Immature natural killer cell (primary cell): ENCODE measurements around the gene ABR. TPM values are rescaled to one million over a fixed set of nuclear protein-coding genes. Genes with fewer than 3 reads are reported as not detected.

Experiments used
- DNase-seq, 3 donors: peaks; one replicate each; pipeline ENCODE4 v3.0.0; 2022; ENCODE audit warnings: mixed read lengths in 1 of 3
- H3K27ac Mint-ChIP-seq, 6 donors: one replicate each; pipeline ENCODE4 v1.8.0; 2020; ENCODE audit warnings: mixed read lengths in 6 of 6, mild to moderate bottlenecking in 5 of 6, inconsistent platforms in 4 of 6, moderate library complexity in 3 of 6
- H3K27me3 Mint-ChIP-seq, 3 donors: one replicate each; pipeline ENCODE4 v1.8.0; 2020 to 2021; ENCODE audit warnings: low read depth in 3 of 3, mild to moderate bottlenecking in 3 of 3, mixed read lengths in 3 of 3, moderate library complexity in 3 of 3, inconsistent platforms in 1 of 3
- H3K36me3 Mint-ChIP-seq, 3 donors: one replicate each; pipeline ENCODE4 v1.8.0; 2020; ENCODE audit warnings: mixed read lengths in 3 of 3, inconsistent platforms in 2 of 3, mild to moderate bottlenecking in 2 of 3
- H3K4me1 Mint-ChIP-seq, 2 donors: one replicate each; pipeline ENCODE4 v1.8.0; 2020; ENCODE audit warnings: inconsistent platforms in 2 of 2, mild to moderate bottlenecking in 2 of 2, mixed read lengths in 2 of 2, moderate library complexity in 1 of 2
- H3K4me3 Mint-ChIP-seq, 5 donors: one replicate each; pipeline ENCODE4 v1.8.0; 2020; ENCODE audit warnings: mild to moderate bottlenecking in 5 of 5, mixed read lengths in 5 of 5, inconsistent platforms in 3 of 5, moderate library complexity in 3 of 5
- H3K9me3 Mint-ChIP-seq, 6 donors: one replicate each; pipeline ENCODE4 v1.8.0; 2020; ENCODE audit warnings: mild to moderate bottlenecking in 6 of 6, mixed read lengths in 6 of 6, inconsistent platforms in 4 of 6, moderate library complexity in 3 of 6
- polyA plus RNA-seq, 3 donors: library from polyadenylated mRNA; unstranded; fragments of 300-500 nt; fragmentation: Illumina TruSeq; gene quantifications; one replicate each; pipeline ENCODE4 v1.2.3, GENCODE V29; 2021

The ABR gene
- polyA plus RNA-seq: 10 to 100 TPM; 11.2 to 36.2 (median 14.8) TPM

GRCh38 chr17:1179818-1180742 lies at the start of gene ABR:
TSS of gene ABR (minus strand) at chr17:1179981. CDS start at chr17:1179727, 254 bp downstream.
- Mint-ChIP-seq H3K4me3 (peak within 1 kb of the TSS; percentile 64 to 83 (median 75)), H3K9me3 (no peaks in the 10 kb centered on the region), H3K4me1 (peaks cover 20 to 22% of the 10 kb centered on the region in 2 donors), H3K36me3 (no peaks in the 10 kb centered on the region), H3K27me3 (peaks cover 0 to 4% (median 2%) of the 10 kb centered on the region in 3 donors), H3K27ac (peak within 1 kb of the TSS in 2 of 6 donors; percentile 46 to 48)
- DNase-seq: peak; percentile 60 to 65 (median 63)

GRCh38 chr17:1229349-1229899 lies 49.6 kb upstream of the ABR start:
- H3K4me3 Mint-ChIP-seq: peak overlapping the region; percentile 57 to 79 (median 70)
- H3K27me3 Mint-ChIP-seq: peaks cover 7 to 26% (median 12%) of the 10 kb centered on the region in 3 donors
- no peaks in the 10 kb centered on the region for H3K9me3 Mint-ChIP-seq
- H3K4me1 Mint-ChIP-seq: peaks cover 22 to 29% of the 10 kb centered on the region in 2 donors
- no peaks in the 10 kb centered on the region for H3K36me3 Mint-ChIP-seq
- DNase-seq: peak; percentile 42 to 55 (median 51)
- no peak overlapping the region for H3K27ac Mint-ChIP-seq

GRCh38 chr17:1228781-1229348 lies 49.1 kb upstream of the ABR start:
- DNase-seq: peak; percentile 14 to 17 (median 16)
- H3K27ac Mint-ChIP-seq: no peak overlapping the region
- peak overlapping the region in 1 of 5 donors; percentile 83 for H3K4me3 Mint-ChIP-seq
- H3K27me3 Mint-ChIP-seq: peaks cover 7 to 24% (median 12%) of the 10 kb centered on the region in 3 donors
- H3K36me3 Mint-ChIP-seq: no peaks in the 10 kb centered on the region
- H3K9me3 Mint-ChIP-seq: no peaks in the 10 kb centered on the region
- H3K4me1 Mint-ChIP-seq: peaks cover 22 to 29% of the 10 kb centered on the region in 2 donors

DNA sequence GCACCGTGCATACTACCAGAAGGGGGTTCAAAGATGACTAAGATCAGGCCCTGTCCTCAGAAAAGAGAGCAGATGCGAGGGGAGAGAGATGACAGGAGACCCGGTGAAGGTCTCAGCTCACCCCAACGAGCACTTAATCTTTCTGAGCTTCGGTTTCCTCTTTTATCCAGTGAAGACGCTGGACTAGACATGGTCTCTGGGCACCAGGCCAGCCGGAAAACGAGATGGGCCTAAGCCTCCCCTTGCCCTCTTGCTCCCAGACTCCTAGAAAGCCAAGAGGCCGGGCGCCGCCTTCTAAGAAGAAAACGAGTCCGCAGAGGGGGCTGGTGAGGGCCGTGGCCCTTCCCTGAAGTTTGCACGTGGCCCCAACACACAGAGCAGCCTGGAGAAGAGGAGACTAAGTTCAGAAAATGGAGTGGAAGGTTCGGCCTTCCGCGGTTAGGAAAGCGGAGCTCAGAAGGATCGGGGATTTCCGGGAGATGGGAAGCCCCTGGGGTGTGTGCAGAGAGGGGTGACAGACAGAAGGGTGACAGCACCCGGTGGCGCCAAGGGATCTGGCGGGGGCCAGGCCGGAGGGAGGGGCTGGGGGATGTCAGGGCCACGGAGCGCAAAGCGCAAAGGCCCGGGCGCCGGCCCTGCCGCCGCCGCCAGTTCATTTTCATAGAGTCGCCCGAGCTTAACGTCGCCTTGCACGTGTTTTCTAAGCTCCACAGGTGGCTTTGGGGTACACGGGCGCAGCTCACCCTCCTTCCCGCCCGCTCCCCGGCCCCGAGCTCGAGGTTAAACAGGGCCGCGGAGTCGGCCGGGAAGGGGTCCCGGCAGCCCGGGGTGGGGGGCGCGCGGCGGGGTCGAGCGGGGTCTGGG lies 48.4 kb upstream of the ABR start:
- Mint-ChIP-seq H3K27ac (peak overlapping the region in 5 of 6 donors; percentile 45 to 92 (median 80)), H3K4me1 (peaks cover 22 to 29% of the 10 kb centered on the region in 2 donors), H3K9me3 (no peaks in the 10 kb centered on the region), H3K4me3 (peak overlapping the region; percentile 83 to 91 (median 88)), H3K27me3 (peaks cover 7 to 22% (median 14%) of the 10 kb centered on the region in 3 donors), H3K36me3 (no peaks in the 10 kb centered on the region)
- DNase-seq: peak; percentile 18 to 58 (median 35)

GRCh38 chr17:1227365-1227764 lies 47.6 kb upstream of the ABR start:
- peaks cover 22 to 29% of the 10 kb centered on the region in 2 donors for H3K4me1 Mint-ChIP-seq
- peak overlapping the region in 2 of 6 donors; percentile 61 to 80 for H3K27ac Mint-ChIP-seq
- H3K4me3 Mint-ChIP-seq: peak overlapping the region; percentile 83 to 91 (median 88)
- H3K9me3 Mint-ChIP-seq: no peaks in the 10 kb centered on the region
- peaks cover 7 to 21% (median 11%) of the 10 kb centered on the region in 3 donors for H3K27me3 Mint-ChIP-seq
- DNase-seq: no peak
- no peaks in the 10 kb centered on the region for H3K36me3 Mint-ChIP-seq

DNA sequence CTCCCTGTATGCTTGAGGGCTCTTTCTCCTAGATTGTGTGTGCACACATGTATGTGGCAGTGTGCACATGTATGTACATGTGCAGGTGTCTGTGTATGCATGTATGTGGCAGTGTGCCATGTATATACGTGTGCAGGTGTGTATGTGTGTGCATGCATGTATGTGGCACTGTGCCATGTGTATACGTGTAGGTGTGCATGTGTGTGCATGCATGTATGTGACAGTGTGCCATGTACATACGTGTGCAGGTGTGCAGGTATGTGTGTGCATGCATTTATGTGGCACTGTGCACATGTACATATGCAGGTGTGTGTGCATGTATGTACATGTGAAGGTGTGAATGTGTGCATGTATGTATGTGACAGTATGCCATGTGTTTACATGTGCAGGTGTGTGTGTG lies 46.5 kb upstream of the ABR start:
- Mint-ChIP-seq H3K4me3 (no peak overlapping the region), H3K27me3 (peaks cover 3 to 14% (median 13%) of the 10 kb centered on the region in 3 donors), H3K4me1 (peaks cover 22 to 23% of the 10 kb centered on the region in 2 donors), H3K9me3 (no peaks in the 10 kb centered on the region), H3K27ac (no peak overlapping the region), H3K36me3 (no peaks in the 10 kb centered on the region)
- no peak for DNase-seq

GRCh38 chr17:1224330-1224729 lies 44.5 kb upstream of the ABR start:
- no peaks in the 10 kb centered on the region for H3K36me3 Mint-ChIP-seq
- H3K9me3 Mint-ChIP-seq: no peaks in the 10 kb centered on the region
- DNase-seq: no peak
- H3K27ac Mint-ChIP-seq: no peak overlapping the region
- no peak overlapping the region for H3K4me3 Mint-ChIP-seq
- peaks cover 3 to 10% (median 8%) of the 10 kb centered on the region in 3 donors for H3K27me3 Mint-ChIP-seq
- peaks cover 16 to 17% of the 10 kb centered on the region in 2 donors for H3K4me1 Mint-ChIP-seq

GRCh38 chr17:1223662-1224061 lies 43.9 kb upstream of the ABR start:
- Mint-ChIP-seq H3K4me3 (no peak overlapping the region), H3K27ac (no peak overlapping the region), H3K4me1 (peaks cover 16 to 17% of the 10 kb centered on the region in 2 donors), H3K9me3 (no peaks in the 10 kb centered on the region), H3K36me3 (no peaks in the 10 kb centered on the region), H3K27me3 (peaks cover 3 to 11% (median 8%) of the 10 kb centered on the region in 3 donors)
- DNase-seq: no peak

DNA sequence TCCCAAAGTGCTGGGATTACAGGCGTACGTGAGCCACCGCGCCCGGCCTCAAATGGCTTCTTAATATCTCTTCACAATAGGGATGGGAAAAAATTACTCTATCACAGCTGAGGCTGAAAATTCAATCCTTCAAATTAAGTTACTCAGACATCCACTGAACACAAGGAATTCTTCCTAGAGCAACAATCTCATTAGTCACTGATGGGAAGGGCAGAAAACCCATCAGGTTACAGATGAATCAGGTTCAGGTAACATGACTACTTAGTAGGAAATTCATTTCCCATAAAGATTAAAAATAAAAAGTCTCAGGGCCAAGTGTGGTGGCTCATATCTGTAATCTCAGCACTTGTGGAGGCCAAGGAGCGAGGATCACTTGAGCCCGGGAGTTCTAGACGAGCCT lies 42.5 kb upstream of the ABR start:
- peaks cover 7% of the 10 kb centered on the region in 2 donors for H3K4me1 Mint-ChIP-seq
- H3K4me3 Mint-ChIP-seq: no peak overlapping the region
- H3K9me3 Mint-ChIP-seq: no peaks in the 10 kb centered on the region

GRCh38 chr17:1221209-1221608 lies 41.4 kb upstream of the ABR start:
- no peaks in the 10 kb centered on the region for H3K36me3 Mint-ChIP-seq
- peaks cover under 1 to 5% (median 2%) of the 10 kb centered on the region in 3 donors for H3K27me3 Mint-ChIP-seq
- DNase-seq: no peak
- peaks cover 0 to 1% of the 10 kb centered on the region in 2 donors for H3K4me1 Mint-ChIP-seq
- H3K27ac Mint-ChIP-seq: peak overlapping the region in 1 of 6 donors; percentile 35
- H3K9me3 Mint-ChIP-seq: no peaks in the 10 kb centered on the region
- no peak overlapping the region for H3K4me3 Mint-ChIP-seq

More for the DNA sequence above, 42.5 kb upstream of the ABR start:
- DNase-seq: no peak
- H3K36me3 Mint-ChIP-seq: no peaks in the 10 kb centered on the region
- peaks cover 2 to 5% (median 5%) of the 10 kb centered on the region in 3 donors for H3K27me3 Mint-ChIP-seq
- H3K27ac Mint-ChIP-seq: no peak overlapping the region

- H3K4me1 Mint-ChIP-seq: no peaks in the 10 kb centered on the region
- H3K4me3 Mint-ChIP-seq: no peak overlapping the region
- H3K27me3 Mint-ChIP-seq: peaks cover 0 to 5% (median 2%) of the 10 kb centered on the region in 3 donors
- no peaks in the 10 kb centered on the region for H3K9me3 Mint-ChIP-seq
- H3K36me3 Mint-ChIP-seq: no peaks in the 10 kb centered on the region
- no peak for DNase-seq
- no peak overlapping the region for H3K27ac Mint-ChIP-seq
These were observed 40.6 kb upstream of the ABR start for GRCh38 chr17:1220346-1220745.

- Mint-ChIP-seq H3K36me3 (no peaks in the 10 kb centered on the region), H3K27me3 (peaks cover 0 to 9% (median 3%) of the 10 kb centered on the region in 3 donors), H3K4me3 (no peak overlapping the region), H3K9me3 (no peaks in the 10 kb centered on the region), H3K4me1 (peaks cover 13 to 19% of the 10 kb centered on the region in 2 donors), H3K27ac (no peak overlapping the region)
- no peak for DNase-seq
These were observed 37.3 kb upstream of the ABR start for GRCh38 chr17:1217089-1217385.
